Measurements from ENCODE around the gene HLA-B.

- no peak for TF ChIP-seq POLR2A (IDR thresholded peaks at IDR 0.05)
- TF ChIP-seq CTCF (IDR thresholded peaks at IDR 0.05): peak; percentile 87 to 93 (median 90)
Measured at GRCh38 chr6:31366693-31367470, 9.9 kb upstream of the HLA-B start.

Measured in thyroid gland (tissue), 4 donors.